ENCODE results near the gene PCK1. TPM values are rescaled to one million over a fixed set of nuclear protein-coding genes. Genes with fewer than 3 reads are reported as not detected.

Gene PCK1
- total and polyA plus RNA-seq, 2 of the 13 experiments (the other 11 are each of a cell fraction or from before 2014, with no cell fraction given), result 6.5 to 12.6 TPM

GRCh38 chr20:57588596-57588995 lies 27.7 kb downstream of the PCK1 start (continued):
- no peak for TF ChIP-seq ZSCAN25 (CRISPR knock-in tag; IDR thresholded peaks at IDR 0.05)
- TF ChIP-seq ZNF629 (CRISPR knock-in tag; conservative IDR thresholded peaks at IDR 0.05), result peak; percentile 43; the same call in 1 of the 2 replicates
- no peak for TF ChIP-seq SUZ12 (IDR thresholded peaks at IDR 0.05; ENCODE audit: low read depth, low read length)
- no peak for TF ChIP-seq ZNF17 (CRISPR knock-in tag; IDR thresholded peaks at IDR 0.05)
- no peak for TF ChIP-seq NFE2L2 (IDR thresholded peaks at IDR 0.05; ENCODE audit: low read length)

GRCh38 chr20:57589123-57589727 lies 28.3 kb downstream of the PCK1 start:
- Histone ChIP-seq H3K36me3 (replicated peaks in 1 of 2; ENCODE audit: control insufficient read depth in 1 of 2, insufficient read depth in 2 of 2, low read length in 2 of 2) (no peaks in the 10 kb centered on the region), H3K4me2 (ENCODE audit: low read depth, low read length) (peak overlapping the region; percentile 43), H3K4me1 (ENCODE audit: insufficient read depth, low read length) (peaks cover 99% of the 10 kb centered on the region), H3K9me3 (ENCODE audit: low read length) (peaks cover 8% of the 10 kb centered on the region), H3K4me3 (replicated peaks in 1 of 3; ENCODE audit: insufficient read depth in 1 of 3, low read depth in 2 of 3, low read length in 3 of 3) (peak overlapping the region in 1 of 3 experiments; percentile 26; a peak in 2 of 6 replicates), H3K9ac (ENCODE audit: insufficient read depth, low read depth, low read length) (peak overlapping the region; percentile 35), H3K27me3 (ENCODE audit: control insufficient read depth in 1 of 2, insufficient read depth in 2 of 2, low read length in 2 of 2) (no peaks in the 10 kb centered on the region), H2AFZ (ENCODE audit: low read length) (no peak overlapping the region), H4K20me1 (ENCODE audit: insufficient read depth, low read length) (no peaks in the 10 kb centered on the region), H3K27ac (ENCODE audit: extremely low read length, insufficient read depth, low read length) (peak overlapping the region; percentile 68), H3K79me2 (ENCODE audit: insufficient read depth, low read length) (no peaks in the 10 kb centered on the region)
- WGBS (ENCODE audit: low lambda C conversion rate), result 81% methylated on average over 6 of the region's 6 CpGs
- no TSS peak for BruUV-seq (replicated peaks)
- DNase-seq (ENCODE audit: low spot score) (no peak), ATAC-seq (no peak), FAIRE-seq (no peak)
- ChIA-PET CTCF (ENCODE audit: low intra/inter-chr PET ratio, low total read pairs) (interaction anchor here (10.0 kb wide), 1 partner anchor 62 kb away, joined by 140 read pairs; the partner anchor contains the start of gene CTCFL), POLR2A (interaction anchor here (0.9 to 3.1 kb wide), 6 partner anchors 8 to 62 kb away, joined by 3 to 13 read pairs (median 10); partner anchors contain the start of gene PCK1)
- intact Hi-C loops (cut with micrococcal nuclease; ENCODE audit: unreplicated experiment), result no loop called here
- in situ Hi-C loops (cut with HindIII; ENCODE audit: extremely low pct_ligation_motif_present, low pct_unique_long_range_greater_than_20kb), result loop anchor here (10.0 kb wide), 1 partner anchor 204 kb away; no protein-coding TSS in a partner anchor
- TF ChIP-seq ZNF414 (CRISPR knock-in tag; IDR thresholded peaks at IDR 0.05) (no peak), ZNF7 (CRISPR knock-in tag; IDR thresholded peaks at IDR 0.05) (0 out of 2 replicates have a peak, but pooled peaks have one; percentile 2), CHD4 (IDR thresholded peaks at IDR 0.05; ENCODE audit: borderline replicate concordance, low read length) (peak; percentile 27; the same call in 1 of the 2 replicates), BRD4 (CRISPR knock-in tag; IDR thresholded peaks at IDR 0.05) (peak; percentile 59; the same call in 1 of the 2 replicates), ZNF572 (CRISPR knock-in tag; IDR thresholded peaks at IDR 0.05) (peak; percentile 100), ZNF160 (CRISPR knock-in tag; IDR thresholded peaks at IDR 0.05) (0 out of 2 replicates have a peak, but pooled peaks have one; percentile 36), AFF4 (CRISPR knock-in tag; IDR thresholded peaks at IDR 0.05) (no peak), MED8 (CRISPR knock-in tag; IDR thresholded peaks at IDR 0.05; ENCODE audit: insufficient replicate concordance) (no peak), ZNF138 (CRISPR knock-in tag; IDR thresholded peaks at IDR 0.05; ENCODE audit: low read depth) (peak; percentile 43; the same call in 1 of the 2 replicates), RNF219 (CRISPR knock-in tag; IDR thresholded peaks at IDR 0.05) (no peak), ZBTB38 (CRISPR knock-in tag; IDR thresholded peaks at IDR 0.05) (peak; percentile 9; the same call in 1 of the 2 replicates), EEA1 (CRISPR knock-in tag; IDR thresholded peaks at IDR 0.05; ENCODE audit: borderline replicate concordance) (0 out of 2 replicates have a peak, but pooled peaks have one; percentile 18)
